HepG2 (cell line): ENCODE data around the gene NCOA5. TPM values are rescaled to one million over a fixed set of nuclear protein-coding genes. Genes with fewer than 3 reads are reported as not detected.

Experiments
- ATAC-seq: fragments of 200-7000 bp; cut with Tn5 transposase; 3 replicates; pipeline ENCODE4 v1.9.1; 2020; ENCODE audit warnings: mild to moderate bottlenecking, moderate library complexity
- BruUV-seq: library from RNA; stranded (reverse); fragments of 400-500 nt; replicated peaks from 2 replicates; lab custom pipeline; 2021; lab: Mats Ljungman, UMichigan
- CTCF ChIA-PET: fragments of 300-600 bp; formaldehyde crosslinking; extraction: SDS; loops from one replicate; lab custom pipeline; 2021; ENCODE audit warnings: low total read pairs, inconsistent platforms, low intra/inter-chr PET ratio; lab: Yijun Ruan, JAX
- POLR2A ChIA-PET: fragments of 350-600 bp; sonication (Branson Sonifier 250); formaldehyde crosslinking; loops from one replicate; lab custom pipeline; 2020; ENCODE audit warnings: antibody characterized with exemption, inconsistent platforms; lab: Yijun Ruan, JAX
- DNase-seq: peaks from one replicate; pipeline ENCODE4 v3.0.0-alpha.2; 2015; ENCODE audit warnings: low spot score
- FAIRE-seq: peaks from 3 replicates; lab custom pipeline; 2011; peaks lifted over from hg19 to GRCh38; lab: Jason Lieb, UNC
- H2AFZ ChIP-seq: one replicate; pipeline ENCODE4 v1.6.1; 2011; ENCODE audit warnings: low read length, inconsistent platforms
- H3K27ac ChIP-seq: fragments of 300-600 bp; 3 replicates; pipeline ENCODE4 v1.8.0; 2011; ENCODE audit warnings: mixed run types, mild to moderate bottlenecking, mixed read lengths, low read length, inconsistent platforms; ENCODE audit not compliant: insufficient read depth; ENCODE audit errors: extremely low read length
- H3K27me3 ChIP-seq, 2 experiments: fragments of 200-600 bp in 1 of 2; 2 replicates in 1 of 2; 3 replicates in 1 of 2; pipeline versions ENCODE4 v1.6.0 to v1.8.0; 2011; ENCODE audit warnings: low read length in 2 of 2, mild to moderate bottlenecking in 2 of 2, moderate library complexity in 2 of 2, inconsistent platforms in 1 of 2; ENCODE audit not compliant: insufficient read depth in 2 of 2, control insufficient read depth in 1 of 2
- H3K36me3 ChIP-seq, 2 experiments: fragments of 200-600 bp in 1 of 2; replicated peaks in 1 of 2; 2 replicates in 1 of 2; 3 replicates in 1 of 2; pipeline versions ENCODE4 v1.5.1 to v1.8.0; 2011; ENCODE audit warnings: low read length in 2 of 2, inconsistent platforms in 1 of 2; ENCODE audit not compliant: insufficient read depth in 2 of 2, control insufficient read depth in 1 of 2
- H3K4me1 ChIP-seq: 2 replicates; pipeline ENCODE4 v1.5.1; 2012; ENCODE audit warnings: low read length, inconsistent platforms; ENCODE audit not compliant: insufficient read depth
- H3K4me2 ChIP-seq: 2 replicates; pipeline ENCODE4 v1.6.0; 2011; ENCODE audit warnings: low read depth, low read length, inconsistent platforms
- H3K4me3 ChIP-seq, 3 experiments: fragments of 200-600 bp in 1 of 3; sonication (generic), shearing (Covaris generic) in 1 of 3; replicated peaks in 1 of 3; 2 replicates each; pipeline ENCODE4 v1.5.1; 2011 to 2016; ENCODE audit warnings: low read length in 3 of 3, inconsistent platforms in 2 of 3, low read depth in 2 of 3, mild to moderate bottlenecking in 2 of 3, control low read depth in 1 of 3, mixed read lengths in 1 of 3; ENCODE audit not compliant: insufficient read depth in 1 of 3
- H3K79me2 ChIP-seq: one replicate; pipeline ENCODE4 v1.6.1; 2011; ENCODE audit warnings: low read length, inconsistent platforms; ENCODE audit not compliant: insufficient read depth
- H3K9ac ChIP-seq: 2 replicates; pipeline ENCODE4 v1.6.0; 2011; ENCODE audit warnings: mild to moderate bottlenecking, low read depth, low read length, inconsistent platforms; ENCODE audit not compliant: insufficient read depth
- H3K9me3 ChIP-seq: 2 replicates; pipeline ENCODE4 v1.5.1; 2012; ENCODE audit warnings: mild to moderate bottlenecking, low read length
- H4K20me1 ChIP-seq: 2 replicates; pipeline ENCODE4 v1.6.0; 2011; ENCODE audit warnings: inconsistent platforms, mild to moderate bottlenecking, low read length, moderate library complexity; ENCODE audit not compliant: insufficient read depth
- DBP ChIP-seq: sonication (generic); formaldehyde crosslinking; IDR thresholded peaks from 2 replicates; pipeline ENCODE4 v1.4.0; 2020; ENCODE audit warnings: missing genetic modification reagents; ENCODE audit errors: not compliant biosample characterization
- DPF2 ChIP-seq: sonication (generic); formaldehyde crosslinking; IDR thresholded peaks from 2 replicates; pipeline ENCODE4 v1.4.0; 2020; ENCODE audit warnings: mild to moderate bottlenecking, low read depth, missing genetic modification reagents, borderline replicate concordance
- FOXA3 ChIP-seq: IDR thresholded peaks from 2 replicates; pipeline ENCODE4 v1.6.1; 2016; ENCODE audit warnings: missing genetic modification reagents, missing compliant biosample characterization
- FOXO1 ChIP-seq: sonication (generic); formaldehyde crosslinking; IDR thresholded peaks from 2 replicates; pipeline ENCODE4 v1.4.0; 2020; ENCODE audit warnings: missing genetic modification reagents
- LBX2 ChIP-seq: sonication (generic); formaldehyde crosslinking; IDR thresholded peaks from 2 replicates; pipeline ENCODE4 v1.5.0; 2020; ENCODE audit warnings: missing genetic modification reagents, mild to moderate bottlenecking, borderline replicate concordance
- MAFK ChIP-seq, 2 experiments: IDR thresholded peaks in 1 of 2; conservative IDR thresholded peaks in 1 of 2; 2 replicates each; pipeline ENCODE4 v1.6.1; 2011; ENCODE audit warnings: improper control_type of control experiment in 2 of 2, low read length in 2 of 2
- NFE2L2 ChIP-seq: fragments of 150-350 bp; IDR thresholded peaks from 2 replicates; pipeline ENCODE4 v1.6.1; 2014; ENCODE audit warnings: low read length
- NR2F2 ChIP-seq: IDR thresholded peaks from 2 replicates; pipeline ENCODE4 v1.6.1; 2012; ENCODE audit warnings: low read depth, inconsistent platforms, borderline replicate concordance
- PHF20 ChIP-seq: sonication (generic); formaldehyde crosslinking; IDR thresholded peaks from 2 replicates; pipeline ENCODE4 v1.5.0; 2020; ENCODE audit warnings: mild to moderate bottlenecking, missing genetic modification reagents
- PLRG1 ChIP-seq: fragments of 450-650 bp; conservative IDR thresholded peaks from 2 replicates; pipeline ENCODE4 v1.6.1; 2016
- SP140L ChIP-seq: sonication (generic); formaldehyde crosslinking; IDR thresholded peaks from 2 replicates; pipeline ENCODE4 v1.4.0; 2020; ENCODE audit warnings: missing genetic modification reagents, borderline replicate concordance
- TARDBP ChIP-seq: sonication (generic); formaldehyde crosslinking; IDR thresholded peaks from 2 replicates; pipeline ENCODE4 v1.8.0; 2022; ENCODE audit warnings: mild to moderate bottlenecking, missing genetic modification reagents
- YY1 ChIP-seq: IDR thresholded peaks from 2 replicates; pipeline ENCODE4 v1.6.1; 2011; ENCODE audit warnings: low read length, low read depth, moderate library complexity, mild to moderate bottlenecking; ENCODE audit not compliant: insufficient read depth, insufficient replicate concordance
- ZNF382 ChIP-seq: sonication (generic); formaldehyde crosslinking; IDR thresholded peaks from 2 replicates; pipeline ENCODE4 v1.5.0; 2020; ENCODE audit warnings: missing genetic modification reagents, mild to moderate bottlenecking, borderline replicate concordance
- ZNF549 ChIP-seq: sonication (generic); formaldehyde crosslinking; IDR thresholded peaks from 2 replicates; pipeline ENCODE4 v1.5.0; 2020; ENCODE audit warnings: missing genetic modification reagents
- ZSCAN12 ChIP-seq: sonication (generic); formaldehyde crosslinking; IDR thresholded peaks from 2 replicates; pipeline ENCODE4 v1.9.0; 2021; ENCODE audit warnings: mild to moderate bottlenecking, missing genetic modification reagents
- WGBS: methylation state at CpG from one replicate; pipeline ENCODE4 v1.1.6; 2017; ENCODE audit warnings: low lambda C conversion rate; 5-methylcytosine and 5-hydroxymethylcytosine counted together
- in situ Hi-C: cut with HindIII; loops from 2 replicates; pipeline ENCODE4 v1.10.0; 2017; ENCODE audit warnings: low pct_unique_long_range_greater_than_20kb; ENCODE audit not compliant: extremely low pct_ligation_motif_present
- intact Hi-C: fragments of 100-400 bp; cut with micrococcal nuclease; formaldehyde crosslinking; loops from one replicate; pipeline ENCODE4 v1.10.0; 2022; ENCODE audit not compliant: unreplicated experiment
- polyA plus RNA-seq, 8 experiments: library from polyadenylated mRNA; depleted of rRNA in 3 of 8; stranded (reverse) in 7 of 8; unstranded in 1 of 8; fragments of >200 nt; fragmentation: Illumina TruSeq in 4 of 8; extraction: Trizol in 4 of 8; gene quantifications; 2 replicates each; pipeline versions ENCODE4 v1.2.1 to v1.2.3, GENCODE V29; 2011 to 2016; ENCODE audit warnings: low read depth in 4 of 8, missing spikeins in 1 of 8, mixed read lengths in 1 of 8; ENCODE audit not compliant: insufficient read depth in 1 of 8
- total RNA-seq, 5 experiments: library from RNA; depleted of rRNA; stranded (reverse); fragments of >200 nt; fragmentation: Illumina TruSeq; extraction: Trizol; gene quantifications; 2 replicates each; pipeline ENCODE4 v1.2.3, GENCODE V29; 2016; ENCODE audit warnings: low read depth in 1 of 5

NCOA5 gene
- total and polyA plus RNA-seq, 2 of the 13 experiments (the other 11 are each of a cell fraction or from before 2014, with no cell fraction given) = 16.5 to 28.4 TPM

- no peak for ATAC-seq
Observed at GRCh38 chr20:46070215-46070900, 19.4 kb downstream of the NCOA5 start.

More at GRCh38 chr20:46070215-46070900, 19.4 kb downstream of the NCOA5 start:
- Histone ChIP-seq H3K9me3 (no peaks in the 10 kb centered on the region), H3K4me1 (no peaks in the 10 kb centered on the region), H3K27me3 (no peaks in the 10 kb centered on the region), H3K9ac (no peak overlapping the region), H3K27ac (no peak overlapping the region), H3K36me3 (peaks cover 31 to 71% of the 10 kb centered on the region in 2 experiments), H3K4me2 (no peak overlapping the region), H3K79me2 (no peaks in the 10 kb centered on the region), H3K4me3 (no peak overlapping the region), H4K20me1 (no peaks in the 10 kb centered on the region), H2AFZ (no peak overlapping the region)
- 97% methylated on average over 20 of the region's 20 CpGs for WGBS
- ChIA-PET POLR2A (no interaction called here), CTCF (no interaction called here)
- in situ Hi-C loops = no loop called here
- TF ChIP-seq MAFK (conservative IDR thresholded peaks at IDR 0.05 in 1 of 2, IDR thresholded peaks at IDR 0.05 in 1 of 2; ENCODE audit: low read length in 2 of 2) (peak in 1 of 2 experiments; percentile 18; a peak in 1 of 4 replicates), ZSCAN12 (CRISPR knock-in tag) (no peak), PHF20 (CRISPR knock-in tag) (no peak), NFE2L2 (peak; percentile 42; the same call in 1 of the 2 replicates), LBX2 (CRISPR knock-in tag) (no peak), FOXO1 (CRISPR knock-in tag) (no peak), SP140L (no peak), YY1 (no peak), NR2F2 (no peak), DPF2 (no peak), FOXA3 (CRISPR knock-in tag) (no peak), TARDBP (CRISPR knock-in tag) (no peak), PLRG1 (no peak), DBP (CRISPR knock-in tag) (no peak), ZNF382 (CRISPR knock-in tag) (no peak), ZNF549 (CRISPR knock-in tag) (no peak)
- no peak for FAIRE-seq
- no peak for DNase-seq
- BruUV-seq = no TSS peak
- intact Hi-C loops = no loop called here
